Type B pancreatic cell (in vitro differentiated cells): ENCODE measurements around the gene OBSCN. TPM values are rescaled to one million over a fixed set of nuclear protein-coding genes. Genes with fewer than 3 reads are reported as not detected.

ENCODE experiments used
- DNase-seq: peaks from one replicate; pipeline ENCODE4 v3.0.0; 2021; ENCODE audit warnings: mixed read lengths; ENCODE audit not compliant: unreplicated experiment; ENCODE audit errors: extremely low spot score
- H3K27ac Mint-ChIP-seq: 2 replicates; pipeline ENCODE4 v1.8.0; 2021; ENCODE audit warnings: mild to moderate bottlenecking, mixed read lengths
- H3K27me3 Mint-ChIP-seq: 2 replicates; pipeline ENCODE4 v1.8.0; 2021; ENCODE audit warnings: mixed read lengths
- H3K36me3 Mint-ChIP-seq: 2 replicates; pipeline ENCODE4 v1.8.0; 2021; ENCODE audit warnings: mixed read lengths
- H3K4me1 Mint-ChIP-seq: one replicate; pipeline ENCODE4 v1.8.0; 2021; ENCODE audit warnings: mixed read lengths; ENCODE audit not compliant: unreplicated experiment
- H3K4me3 Mint-ChIP-seq: 2 replicates; pipeline ENCODE4 v1.8.0; 2021; ENCODE audit warnings: mild to moderate bottlenecking, mixed read lengths
- H3K9me3 Mint-ChIP-seq: 2 replicates; pipeline ENCODE4 v1.8.0; 2021; ENCODE audit warnings: mixed read lengths
- total RNA-seq: library from RNA; stranded (reverse); gene quantifications from 2 replicates; pipeline ENCODE4 v1.2.1, GENCODE V29; 2021; ENCODE audit warnings: low replicate concordance
- TF ChIP-seq, protein P1 (sequence below): fragments of 200-600 bp; sonication (generic); conservative IDR thresholded peaks from 2 replicates; pipeline ENCODE4 v1.5.0; 2021; ENCODE audit warnings: antibody characterized with exemption, mild to moderate bottlenecking

Gene OBSCN
- total RNA-seq, 1 donor from 2014 or later = 48.9 TPM

DNA sequence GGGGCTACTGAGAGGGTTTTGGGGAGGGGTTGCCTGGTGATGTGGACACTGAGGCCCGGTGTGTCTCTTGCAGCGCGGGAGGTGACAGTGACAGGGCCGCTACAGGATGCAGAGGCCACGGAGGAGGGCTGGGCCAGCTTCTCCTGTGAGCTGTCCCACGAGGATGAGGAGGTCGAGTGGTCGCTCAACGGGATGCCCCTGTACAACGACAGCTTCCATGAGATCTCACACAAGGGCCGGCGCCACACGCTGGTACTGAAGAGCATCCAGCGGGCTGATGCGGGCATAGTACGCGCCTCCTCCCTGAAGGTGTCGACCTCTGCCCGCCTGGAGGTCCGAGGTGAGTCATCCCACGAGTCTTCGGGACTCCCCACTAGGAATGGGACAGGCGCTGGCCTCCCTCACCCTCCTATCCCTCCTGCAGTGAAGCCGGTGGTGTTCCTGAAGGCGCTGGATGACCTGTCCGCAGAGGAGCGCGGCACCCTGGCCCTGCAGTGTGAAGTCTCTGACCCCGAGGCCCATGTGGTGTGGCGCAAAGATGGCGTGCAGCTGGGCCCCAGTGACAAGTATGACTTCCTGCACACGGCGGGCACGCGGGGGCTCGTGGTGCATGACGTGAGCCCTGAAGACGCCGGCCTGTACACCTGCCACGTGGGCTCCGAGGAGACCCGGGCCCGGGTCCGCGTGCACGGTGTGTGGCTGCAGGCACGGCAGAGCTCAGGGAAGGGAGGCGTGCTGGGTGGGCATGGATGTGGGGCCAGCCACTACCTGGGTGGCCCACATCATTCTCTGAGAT is 72.5 kb downstream of the OBSCN start:
- peaks cover under 1% of the 10 kb centered on the region for H3K36me3 Mint-ChIP-seq
- no peaks in the 10 kb centered on the region for H3K4me1 Mint-ChIP-seq
- no peaks in the 10 kb centered on the region for H3K9me3 Mint-ChIP-seq
- no peak overlapping the region for H3K27ac Mint-ChIP-seq
- TF ChIP-seq, protein P1, sequence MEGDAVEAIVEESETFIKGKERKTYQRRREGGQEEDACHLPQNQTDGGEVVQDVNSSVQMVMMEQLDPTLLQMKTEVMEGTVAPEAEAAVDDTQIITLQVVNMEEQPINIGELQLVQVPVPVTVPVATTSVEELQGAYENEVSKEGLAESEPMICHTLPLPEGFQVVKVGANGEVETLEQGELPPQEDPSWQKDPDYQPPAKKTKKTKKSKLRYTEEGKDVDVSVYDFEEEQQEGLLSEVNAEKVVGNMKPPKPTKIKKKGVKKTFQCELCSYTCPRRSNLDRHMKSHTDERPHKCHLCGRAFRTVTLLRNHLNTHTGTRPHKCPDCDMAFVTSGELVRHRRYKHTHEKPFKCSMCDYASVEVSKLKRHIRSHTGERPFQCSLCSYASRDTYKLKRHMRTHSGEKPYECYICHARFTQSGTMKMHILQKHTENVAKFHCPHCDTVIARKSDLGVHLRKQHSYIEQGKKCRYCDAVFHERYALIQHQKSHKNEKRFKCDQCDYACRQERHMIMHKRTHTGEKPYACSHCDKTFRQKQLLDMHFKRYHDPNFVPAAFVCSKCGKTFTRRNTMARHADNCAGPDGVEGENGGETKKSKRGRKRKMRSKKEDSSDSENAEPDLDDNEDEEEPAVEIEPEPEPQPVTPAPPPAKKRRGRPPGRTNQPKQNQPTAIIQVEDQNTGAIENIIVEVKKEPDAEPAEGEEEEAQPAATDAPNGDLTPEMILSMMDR = no peak
- peak; percentile 61 for DNase-seq
- no peak overlapping the region for H3K4me3 Mint-ChIP-seq
- no peaks in the 10 kb centered on the region for H3K27me3 Mint-ChIP-seq

DNA sequence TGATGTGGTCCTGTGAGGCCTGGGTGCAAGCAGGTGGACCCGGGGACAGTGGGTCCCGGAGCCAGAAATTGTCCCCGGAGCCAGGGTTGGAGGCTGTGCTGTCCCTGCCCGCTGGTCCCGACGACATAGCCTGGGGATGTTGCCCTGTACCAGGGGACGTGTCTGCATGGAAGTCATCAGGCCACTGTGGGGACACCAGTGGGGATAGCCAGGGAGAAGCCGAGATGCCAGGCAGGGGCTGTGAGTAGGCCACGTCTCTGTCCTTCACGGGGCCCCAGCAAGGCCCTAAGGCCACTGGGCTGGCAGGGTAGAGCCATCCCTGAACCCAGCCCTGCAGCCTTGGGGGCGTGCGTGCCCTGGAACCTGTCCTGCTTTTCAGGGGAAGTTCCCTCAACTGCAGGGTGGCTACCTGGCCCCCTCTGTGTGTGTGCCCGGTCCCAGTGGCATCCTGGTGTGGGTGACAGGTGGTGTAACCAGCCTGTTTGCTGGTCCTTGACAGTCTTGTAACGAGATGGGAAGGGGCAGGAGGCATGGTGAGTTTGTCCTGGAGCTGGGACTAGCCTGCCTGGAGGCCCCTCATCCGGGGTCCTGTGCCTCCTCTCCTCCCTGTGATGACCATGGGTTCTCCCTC is 73.2 kb downstream of the OBSCN start:
- H3K4me1 Mint-ChIP-seq = no peaks in the 10 kb centered on the region
- no peak overlapping the region for H3K27ac Mint-ChIP-seq
- DNase-seq = peak; percentile 65
- H3K27me3 Mint-ChIP-seq = no peaks in the 10 kb centered on the region
- no peak overlapping the region for H3K4me3 Mint-ChIP-seq
- TF ChIP-seq, protein P1 = no peak
- no peaks in the 10 kb centered on the region for H3K9me3 Mint-ChIP-seq
- peaks cover 3% of the 10 kb centered on the region for H3K36me3 Mint-ChIP-seq

DNA sequence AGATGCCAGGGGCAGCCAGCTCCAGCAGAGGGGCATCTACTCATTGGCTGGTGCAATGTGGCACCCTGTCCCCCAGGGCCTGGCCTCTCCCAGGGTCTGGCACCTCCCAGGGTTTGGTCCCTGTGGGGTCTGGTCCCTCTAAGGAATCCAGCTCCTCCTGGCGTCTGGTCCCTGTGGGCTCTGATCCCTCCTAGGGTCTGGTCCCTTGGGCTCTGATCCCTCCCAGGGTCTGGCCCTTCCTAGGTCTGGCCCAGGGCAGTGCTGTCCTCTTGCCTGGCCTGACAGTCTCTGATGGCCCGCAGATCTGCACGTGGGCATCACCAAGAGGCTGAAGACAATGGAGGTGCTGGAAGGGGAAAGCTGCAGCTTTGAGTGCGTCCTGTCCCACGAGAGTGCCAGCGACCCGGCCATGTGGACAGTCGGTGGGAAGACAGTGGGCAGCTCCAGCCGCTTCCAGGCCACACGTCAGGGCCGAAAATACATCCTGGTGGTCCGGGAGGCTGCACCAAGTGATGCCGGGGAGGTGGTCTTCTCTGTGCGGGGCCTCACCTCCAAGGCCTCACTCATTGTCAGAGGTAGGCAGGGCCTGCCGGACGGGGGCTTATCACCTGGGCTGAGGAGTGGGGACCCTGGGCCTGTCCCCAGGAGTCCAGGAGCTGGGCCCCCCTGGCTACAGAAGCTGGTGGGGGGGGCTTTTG is 73.9 kb downstream of the OBSCN start:
- Mint-ChIP-seq H3K4me3 (no peak overlapping the region), H3K27me3 (no peaks in the 10 kb centered on the region), H3K36me3 (peaks cover 3% of the 10 kb centered on the region), H3K27ac (no peak overlapping the region), H3K4me1 (no peaks in the 10 kb centered on the region), H3K9me3 (no peaks in the 10 kb centered on the region)
- no peak for DNase-seq
- TF ChIP-seq, protein P1 = no peak

DNA sequence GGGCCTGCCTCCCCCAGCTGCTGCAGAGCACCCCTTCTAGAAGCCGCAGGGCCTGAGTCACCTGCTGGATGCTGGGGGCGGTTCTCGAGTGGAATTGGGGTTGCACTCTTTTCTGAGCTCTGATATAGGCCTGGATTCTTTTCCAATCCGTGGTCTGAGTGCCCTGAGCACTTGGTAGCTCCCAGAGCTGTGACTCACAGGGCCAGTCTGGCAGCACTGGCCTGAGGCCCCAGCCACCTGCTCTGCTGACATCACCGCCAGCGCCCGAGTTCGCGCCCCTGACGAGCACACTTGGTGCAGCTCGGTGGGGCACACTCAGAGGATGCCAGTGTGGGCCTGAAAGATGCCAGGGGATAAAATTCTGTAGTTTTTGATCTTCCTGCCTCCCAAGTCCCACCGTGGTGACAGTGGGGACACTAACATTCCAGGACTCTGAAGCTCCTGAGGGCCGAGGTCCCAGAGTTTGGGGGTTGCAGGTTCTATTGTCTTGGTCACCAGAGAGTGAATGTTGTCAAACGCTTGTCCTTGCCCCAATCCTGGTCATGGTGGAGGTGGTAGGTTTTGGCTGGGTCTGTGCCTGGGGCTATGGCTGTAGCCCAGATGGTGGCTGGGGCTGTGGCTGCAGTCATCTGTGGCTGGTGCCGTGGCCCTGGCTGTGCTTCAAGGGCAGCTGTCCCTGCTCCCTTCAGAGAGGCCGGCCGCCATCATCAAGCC is 74.6 kb downstream of the OBSCN start:
- TF ChIP-seq, protein P1 = no peak
- no peaks in the 10 kb centered on the region for H3K27me3 Mint-ChIP-seq
- peak; percentile 67 for DNase-seq

DNA sequence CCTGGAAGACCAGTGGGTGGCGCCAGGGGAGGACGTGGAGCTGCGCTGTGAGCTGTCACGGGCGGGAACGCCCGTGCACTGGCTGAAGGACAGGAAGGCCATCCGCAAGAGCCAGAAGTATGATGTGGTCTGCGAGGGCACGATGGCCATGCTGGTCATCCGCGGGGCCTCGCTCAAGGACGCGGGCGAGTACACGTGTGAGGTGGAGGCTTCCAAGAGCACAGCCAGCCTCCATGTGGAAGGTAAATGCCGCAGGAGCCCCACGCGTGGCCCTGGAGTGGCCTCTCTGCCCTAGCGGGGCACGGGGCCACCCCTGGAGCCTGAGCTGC is 75.2 kb downstream of the OBSCN start:
- H3K4me1 Mint-ChIP-seq = no peaks in the 10 kb centered on the region
- peaks cover 3% of the 10 kb centered on the region for H3K36me3 Mint-ChIP-seq
- no peak for DNase-seq
- no peak overlapping the region for H3K4me3 Mint-ChIP-seq
- no peak overlapping the region for H3K27ac Mint-ChIP-seq
- H3K27me3 Mint-ChIP-seq = no peaks in the 10 kb centered on the region
- TF ChIP-seq, protein P1 = no peak
- no peaks in the 10 kb centered on the region for H3K9me3 Mint-ChIP-seq

More for the DNA sequence above, 74.6 kb downstream of the OBSCN start:
- Mint-ChIP-seq H3K27ac (no peak overlapping the region), H3K36me3 (peaks cover 3% of the 10 kb centered on the region), H3K4me1 (no peaks in the 10 kb centered on the region), H3K4me3 (no peak overlapping the region), H3K9me3 (no peaks in the 10 kb centered on the region)
